K562 (cell line): ENCODE measurements around the gene TSPAN18. TPM values are rescaled to one million over a fixed set of nuclear protein-coding genes. Genes with fewer than 3 reads are reported as not detected.
A peak's percentile ranks its signal among the peaks of the same experiment; 100 is the strongest.

Source experiments
- ATAC-seq: fragments of 200-7000 bp; cut with Tn5 transposase; 3 replicates; pipeline ENCODE4 v1.9.1; 2020; ENCODE audit warnings: moderate library complexity
- BruUV-seq: library from RNA; stranded (reverse); fragments of 400-500 nt; replicated peaks from 2 replicates; lab custom pipeline; 2021; lab: Mats Ljungman, UMichigan
- CTCF ChIA-PET: fragments of 300-600 bp; formaldehyde crosslinking; extraction: SDS; loops from one replicate; lab custom pipeline; 2021; ENCODE audit warnings: low intra/inter-chr PET ratio; lab: Yijun Ruan, JAX
- POLR2A ChIA-PET: fragments of 300-600, 350-650 bp; sonication (Branson Sonifier 250); formaldehyde crosslinking; extraction: SDS; loops from one replicate; lab custom pipeline; 2021; ENCODE audit warnings: antibody characterized with exemption, inconsistent platforms; lab: Yijun Ruan, JAX
- DNase-seq, 4 experiments: peaks; one replicate each; pipeline versions ENCODE4 v3.0.0 to v3.0.0-alpha.2; 2011 to 2018; ENCODE audit warnings: low spot score in 3 of 4, mixed read lengths in 3 of 4; ENCODE audit errors: extremely low read depth in 1 of 4
- FAIRE-seq: peaks from 2 replicates; lab custom pipeline; 2011; peaks lifted over from hg19 to GRCh38; lab: Jason Lieb, UNC
- H2AFZ ChIP-seq: 2 replicates; pipeline ENCODE4 v1.6.0; 2011; ENCODE audit warnings: low read depth, low read length, control low read depth, inconsistent platforms
- H3K27ac ChIP-seq: fragments of 200-600 bp; 3 replicates; pipeline ENCODE4 v1.8.0; 2011; ENCODE audit warnings: low read depth, mild to moderate bottlenecking, control low read depth, inconsistent platforms, low read length, moderate library complexity, mixed read lengths; ENCODE audit errors: extremely low read depth
- H3K27me3 ChIP-seq, 2 experiments: fragments of 300-600 bp in 1 of 2; 2 replicates in 1 of 2; 3 replicates in 1 of 2; pipeline versions ENCODE4 v1.6.0 to v1.8.0; 2011; ENCODE audit warnings: inconsistent platforms in 2 of 2, low read length in 2 of 2, mild to moderate bottlenecking in 1 of 2, mixed read lengths in 1 of 2, moderate library complexity in 1 of 2; ENCODE audit not compliant: control insufficient read depth in 2 of 2, insufficient read depth in 2 of 2
- H3K36me3 ChIP-seq: fragments of 300-600 bp; 3 replicates; pipeline ENCODE4 v1.8.0; 2011; ENCODE audit warnings: mild to moderate bottlenecking, low read length, inconsistent platforms; ENCODE audit not compliant: control insufficient read depth, insufficient read depth
- H3K4me1 ChIP-seq, 2 experiments: fragments of 200-600 bp in 1 of 2; replicated peaks in 1 of 2; 2 replicates in 1 of 2; 3 replicates in 1 of 2; pipeline versions ENCODE4 v1.5.1 to v1.8.0; 2011; ENCODE audit warnings: inconsistent platforms in 2 of 2, low read length in 2 of 2, mild to moderate bottlenecking in 1 of 2, mixed read lengths in 1 of 2, moderate library complexity in 1 of 2; ENCODE audit not compliant: control insufficient read depth in 2 of 2, insufficient read depth in 2 of 2
- H3K4me2 ChIP-seq: 2 replicates; pipeline ENCODE4 v1.6.1; 2011; ENCODE audit warnings: low read length, control low read depth, inconsistent platforms, mixed read lengths; ENCODE audit not compliant: insufficient read depth
- H3K4me3 ChIP-seq: fragments of 200-600 bp; sonication (generic), shearing (Covaris generic); 2 replicates; pipeline ENCODE4 v1.5.1; 2016; ENCODE audit warnings: control low read depth, inconsistent platforms
- H3K79me2 ChIP-seq: fragments of 200-600 bp; 3 replicates; pipeline ENCODE4 v1.8.0; 2011; ENCODE audit warnings: low read length, inconsistent platforms; ENCODE audit not compliant: control insufficient read depth, insufficient read depth
- H3K9ac ChIP-seq, 2 experiments: 2 replicates each; pipeline versions ENCODE4 v1.6.0 to v1.6.1; 2011; ENCODE audit warnings: low read depth in 2 of 2, low read length in 2 of 2, control low read depth in 1 of 2, inconsistent platforms in 1 of 2, mild to moderate bottlenecking in 1 of 2, mixed read lengths in 1 of 2; ENCODE audit not compliant: insufficient read depth in 1 of 2
- H3K9me1 ChIP-seq: one replicate; pipeline ENCODE4 v1.6.0; 2011; ENCODE audit warnings: inconsistent platforms, mild to moderate bottlenecking, low read length, moderate library complexity; ENCODE audit not compliant: control insufficient read depth, insufficient read depth
- H3K9me3 ChIP-seq: replicated peaks from 2 replicates; pipeline ENCODE4 v1.5.1; 2011; ENCODE audit warnings: low read depth, low read length, inconsistent platforms; ENCODE audit not compliant: control insufficient read depth, insufficient read depth
- H4K20me1 ChIP-seq: replicated peaks from 2 replicates; pipeline ENCODE4 v1.6.1; 2011; ENCODE audit warnings: low read length, inconsistent platforms, mixed read lengths; ENCODE audit not compliant: control insufficient read depth, insufficient read depth
- ASH1L ChIP-seq: fragments of 450-650 bp; IDR thresholded peaks from 2 replicates; pipeline ENCODE4 v1.6.1; 2018; ENCODE audit warnings: borderline replicate concordance, mild to moderate bottlenecking, low read depth; ENCODE audit not compliant: partially characterized antibody
- CBX8 ChIP-seq: fragments of 200-600 bp; sonication (generic); IDR thresholded peaks from 2 replicates; pipeline ENCODE4 v1.6.1; 2012; ENCODE audit warnings: borderline replicate concordance, mixed run types, low read depth, mild to moderate bottlenecking, moderate library complexity, mixed read lengths, low read length, control low read depth, inconsistent platforms; ENCODE audit not compliant: poor library complexity, severe bottlenecking; ENCODE audit errors: extremely low read depth
- CHCHD3 ChIP-seq: fragments of 250-450 bp; sonication (Bioruptor Pico); IDR thresholded peaks from 2 replicates; pipeline ENCODE4 v2.1.2; 2022; ENCODE audit warnings: mild to moderate bottlenecking
- DEAF1 ChIP-seq: fragments of 450-650 bp; formaldehyde crosslinking; IDR thresholded peaks from 2 replicates; pipeline ENCODE4 v1.4.0; 2020; ENCODE audit warnings: mild to moderate bottlenecking, moderate library complexity
- FOXM1 ChIP-seq, 2 experiments: fragments of 450-650 bp in 1 of 2; sonication (generic) in 1 of 2; formaldehyde crosslinking in 1 of 2; IDR thresholded peaks; 2 replicates each; pipeline versions ENCODE4 v1.6.1 to v1.9.0; 2017 to 2022; ENCODE audit warnings: low read depth in 2 of 2, mild to moderate bottlenecking in 2 of 2, missing genetic modification reagents in 1 of 2, moderate library complexity in 1 of 2
- FOXO4 ChIP-seq: fragments of 450-650 bp; formaldehyde crosslinking; IDR thresholded peaks from 2 replicates; pipeline ENCODE4 v1.4.0; 2020; ENCODE audit warnings: mild to moderate bottlenecking, moderate library complexity
- NR2C2 ChIP-seq, 2 experiments: fragments of 200-800 bp in 1 of 2; sonication (Bioruptor generic) in 1 of 2; sonication (generic) in 1 of 2; formaldehyde crosslinking in 1 of 2; IDR thresholded peaks; 2 replicates each; pipeline versions ENCODE4 v1.6.1 to v1.8.0; 2016 to 2022; ENCODE audit warnings: mild to moderate bottlenecking in 1 of 2, missing compliant biosample characterization in 1 of 2, missing genetic modification characterization in 1 of 2, missing genetic modification reagents in 1 of 2
- OTX1 ChIP-seq: fragments of 450-650 bp; formaldehyde crosslinking; IDR thresholded peaks from 2 replicates; pipeline ENCODE4 v1.4.0; 2022; ENCODE audit warnings: mild to moderate bottlenecking
- SAFB2 ChIP-seq: fragments of 200-400 bp; formaldehyde crosslinking; IDR thresholded peaks from 2 replicates; pipeline ENCODE4 v1.6.1; 2018; ENCODE audit warnings: borderline replicate concordance, low read length, low read depth, moderate library complexity; ENCODE audit not compliant: severe bottlenecking
- ZNF146 ChIP-seq: IDR thresholded peaks from one replicate; pipeline ENCODE4 v1.6.1; 2018; ENCODE audit warnings: missing compliant biosample characterization; ENCODE audit not compliant: unreplicated experiment
- ZNF436 ChIP-seq: fragments of 250-450, 450-650 bp; sonication (Bioruptor Pico); formaldehyde crosslinking; IDR thresholded peaks from 2 replicates; pipeline ENCODE4 v1.7.0; 2020; ENCODE audit warnings: mild to moderate bottlenecking
- in situ Hi-C: fragments of 300-500 bp; cut with MboI; formaldehyde crosslinking; loops from 4 replicates; pipeline ENCODE4 v1.15.0; 2018; ENCODE audit warnings: inconsistent platforms, mixed read lengths
- intact Hi-C: fragments of 100-400 bp; cut with micrococcal nuclease; formaldehyde crosslinking; loops from 2 replicates; pipeline ENCODE4 v1.14.2; 2022
- polyA plus RNA-seq, 8 experiments: library from polyadenylated mRNA; depleted of rRNA in 4 of 8; stranded (reverse) in 5 of 8; unstranded in 3 of 8; fragments of >200 nt; fragmentation: Nextera tagmentation in 2 of 8; fragmentation: Illumina TruSeq in 1 of 8; extraction: Ambion mirVana in 2 of 8; extraction: Trizol in 1 of 8; gene quantifications; 2 replicates each; pipeline versions ENCODE4 v1.2.1 to v1.2.3, GENCODE V29; 2011 to 2014; ENCODE audit warnings: inconsistent platforms in 1 of 8, missing spikeins in 1 of 8
- total RNA-seq, 7 experiments: library from RNA; depleted of rRNA in 6 of 7; stranded (reverse); fragments of >200 nt in 6 of 7; fragmentation: Illumina TruSeq in 2 of 7; extraction: Trizol in 2 of 7; gene quantifications; 2 replicates each; pipeline versions ENCODE4 v1.2.1 to v1.2.3, GENCODE V29; 2011 to 2021; ENCODE audit warnings: low replicate concordance in 1 of 7
- TF ChIP-seq, protein P1 (sequence below): fragments of 450-650 bp; IDR thresholded peaks from 2 replicates; pipeline ENCODE4 v1.6.1; 2018; ENCODE audit not compliant: partially characterized antibody

TSPAN18 gene
- total and polyA plus RNA-seq, 9 of the 15 experiments (the other 6 are each of a cell fraction or from before 2014, with no cell fraction given), result 0.17 to 0.35 (median 0.22) TPM; not detected in 4

DNA sequence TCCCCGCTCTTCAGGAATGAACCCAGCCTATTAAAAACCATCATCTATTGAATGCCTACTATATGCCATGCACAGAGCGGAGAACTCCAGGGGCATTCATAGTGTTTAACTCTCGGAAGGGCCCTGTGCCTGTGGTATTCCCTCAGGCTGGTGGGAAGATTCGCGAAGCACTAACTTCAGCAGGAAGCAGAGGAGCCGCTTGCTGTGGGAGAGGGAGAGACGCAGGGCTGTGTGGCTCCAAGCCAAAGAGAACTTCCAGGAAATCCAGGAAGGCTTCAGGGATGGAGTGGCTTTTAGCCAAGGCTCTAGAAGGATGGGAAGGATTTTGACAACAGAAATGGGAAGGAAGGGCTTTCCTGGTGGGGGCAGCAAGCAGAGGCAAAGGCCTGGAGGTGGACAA lies 120.1 kb downstream of the TSPAN18 start (continued):
- no peak for TF ChIP-seq CHCHD3 (CRISPR knock-in tag)
- TF ChIP-seq NR2C2 (CRISPR knock-in tag; IDR thresholded peaks at IDR 0.05), result no peak
- no peak for TF ChIP-seq NR2C2 (tag; IDR thresholded peaks at IDR 0.05)
- no peak for TF ChIP-seq OTX1
- no peak for TF ChIP-seq FOXM1 (IDR thresholded peaks at IDR 0.05; ENCODE audit: low read depth)
- no peak for TF ChIP-seq FOXM1 (CRISPR knock-in tag; IDR thresholded peaks at IDR 0.05; ENCODE audit: low read depth)
- TF ChIP-seq, all 486 proteins: peak for 0

DNA sequence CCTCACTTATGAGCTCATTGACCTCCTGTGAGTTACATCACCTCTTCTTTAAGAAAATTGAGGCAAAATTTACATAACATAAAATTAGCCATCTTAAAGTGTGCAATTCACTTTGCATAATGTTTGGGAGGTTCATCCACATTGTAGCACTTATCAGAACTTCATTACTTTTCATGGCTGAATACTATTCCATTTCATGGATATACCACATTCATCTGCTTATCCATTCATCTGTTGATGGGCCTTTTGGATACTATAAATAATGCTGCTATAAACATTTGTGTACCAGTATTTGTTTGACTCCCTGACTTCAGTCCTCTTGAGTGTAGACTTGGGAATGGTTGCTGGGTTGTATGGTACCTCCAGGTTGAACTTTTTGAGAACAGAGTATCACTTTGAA lies 120.6 kb downstream of the TSPAN18 start:
- no peak overlapping the region for H3K4me3 ChIP-seq
- peaks cover 2 to 30% of the 10 kb centered on the region in 2 experiments; a peak in 2 of 5 replicates for H3K27me3 ChIP-seq
- H3K36me3 ChIP-seq, result no peaks in the 10 kb centered on the region
- H2AFZ ChIP-seq, result no peak overlapping the region
- ATAC-seq (no peak), DNase-seq (no peak), FAIRE-seq (no peak)
- no peak overlapping the region for H3K27ac ChIP-seq
- no peaks in the 10 kb centered on the region for H3K9me1 ChIP-seq
- BruUV-seq, result no TSS peak
- POLR2A ChIA-PET, result no interaction called here
- in situ Hi-C loops, result no loop called here
- no peak overlapping the region for H3K4me2 ChIP-seq
- H3K79me2 ChIP-seq, result no peaks in the 10 kb centered on the region
- intact Hi-C loops, result no loop called here
- no peak overlapping the region for H3K9ac ChIP-seq
- H3K9me3 ChIP-seq, result no peaks in the 10 kb centered on the region
- no peaks in the 10 kb centered on the region for H3K4me1 ChIP-seq
- CTCF ChIA-PET, result no interaction called here
- 0 out of 2 replicates have a peak, but pooled peaks cover 4% of the 10 kb centered on the region for H4K20me1 ChIP-seq
- TF ChIP-seq FOXO4 (CRISPR knock-in tag) (no peak), DEAF1 (CRISPR knock-in tag) (no peak), CBX8 (no peak), ASH1L (no peak), ZNF436 (CRISPR knock-in tag) (no peak), SAFB2 (no peak), ZNF146 (CRISPR knock-in tag) (peak; percentile 98)
- TF ChIP-seq, protein P1, sequence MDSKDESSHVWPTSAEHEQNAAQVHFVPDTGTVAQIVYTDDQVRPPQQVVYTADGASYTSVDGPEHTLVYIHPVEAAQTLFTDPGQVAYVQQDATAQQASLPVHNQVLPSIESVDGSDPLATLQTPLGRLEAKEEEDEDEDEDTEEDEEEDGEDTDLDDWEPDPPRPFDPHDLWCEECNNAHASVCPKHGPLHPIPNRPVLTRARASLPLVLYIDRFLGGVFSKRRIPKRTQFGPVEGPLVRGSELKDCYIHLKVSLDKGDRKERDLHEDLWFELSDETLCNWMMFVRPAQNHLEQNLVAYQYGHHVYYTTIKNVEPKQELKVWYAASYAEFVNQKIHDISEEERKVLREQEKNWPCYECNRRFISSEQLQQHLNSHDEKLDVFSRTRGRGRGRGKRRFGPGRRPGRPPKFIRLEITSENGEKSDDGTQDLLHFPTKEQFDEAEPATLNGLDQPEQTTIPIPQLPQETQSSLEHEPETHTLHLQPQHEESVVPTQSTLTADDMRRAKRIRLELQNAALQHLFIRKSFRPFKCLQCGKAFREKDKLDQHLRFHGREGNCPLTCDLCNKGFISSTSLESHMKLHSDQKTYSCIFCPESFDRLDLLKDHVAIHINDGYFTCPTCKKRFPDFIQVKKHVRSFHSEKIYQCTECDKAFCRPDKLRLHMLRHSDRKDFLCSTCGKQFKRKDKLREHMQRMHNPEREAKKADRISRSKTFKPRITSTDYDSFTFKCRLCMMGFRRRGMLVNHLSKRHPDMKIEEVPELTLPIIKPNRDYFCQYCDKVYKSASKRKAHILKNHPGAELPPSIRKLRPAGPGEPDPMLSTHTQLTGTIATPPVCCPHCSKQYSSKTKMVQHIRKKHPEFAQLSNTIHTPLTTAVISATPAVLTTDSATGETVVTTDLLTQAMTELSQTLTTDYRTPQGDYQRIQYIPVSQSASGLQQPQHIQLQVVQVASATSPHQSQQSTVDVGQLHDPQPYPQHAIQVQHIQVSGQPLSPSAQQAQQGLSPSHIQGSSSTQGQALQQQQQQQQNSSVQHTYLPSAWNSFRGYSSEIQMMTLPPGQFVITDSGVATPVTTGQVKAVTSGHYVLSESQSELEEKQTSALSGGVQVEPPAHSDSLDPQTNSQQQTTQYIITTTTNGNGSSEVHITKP, result no peak
